Kidney tubule cell (primary cell): ENCODE results near the gene PRKCE.

Experiments
- DNase-seq: peaks from one replicate; pipeline ENCODE4 v3.0.0-alpha.2; 2018; ENCODE audit warnings: low spot score

PRKCE gene

DNA sequence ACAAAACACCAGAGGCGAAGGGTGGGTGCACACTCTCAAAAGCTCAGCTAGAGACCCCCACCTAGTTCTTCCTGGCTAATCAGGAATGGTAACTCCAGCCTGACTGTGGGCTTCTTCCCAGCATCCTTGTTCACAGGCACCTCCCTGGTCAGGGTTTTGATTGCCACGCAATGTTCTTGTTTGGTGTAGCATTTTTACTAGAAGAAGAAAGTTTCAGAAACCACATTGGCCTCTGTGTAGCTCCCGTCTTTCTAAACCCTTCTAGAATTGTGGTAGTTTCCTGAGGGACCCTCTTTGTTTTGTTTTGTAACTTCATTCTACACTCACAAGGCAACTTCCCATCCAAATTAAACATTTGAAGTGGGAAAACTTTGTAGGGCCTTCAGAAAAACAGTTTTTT is 391.2 kb downstream of the PRKCE start:
- no peak for DNase-seq

DNA sequence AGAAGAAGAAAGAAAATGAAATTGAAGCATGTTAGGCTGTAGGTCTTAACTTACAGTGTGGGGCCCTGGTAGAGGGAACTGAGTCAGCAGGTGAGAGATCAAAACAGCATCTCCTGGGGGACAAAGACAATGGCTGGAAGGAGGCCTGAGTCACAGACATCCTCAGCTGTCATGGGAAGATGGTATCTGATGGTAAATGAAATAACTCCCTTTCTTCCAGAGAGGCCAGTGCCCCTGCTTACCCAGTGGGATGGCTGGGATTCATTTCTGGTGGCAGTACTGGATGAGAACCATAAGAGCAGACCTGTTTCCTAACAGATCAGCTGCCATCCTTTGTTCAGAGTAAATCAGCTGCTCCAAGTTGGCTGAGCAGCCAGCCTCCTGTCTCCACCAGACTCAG is 394.4 kb downstream of the PRKCE start:
- no peak for DNase-seq

DNA sequence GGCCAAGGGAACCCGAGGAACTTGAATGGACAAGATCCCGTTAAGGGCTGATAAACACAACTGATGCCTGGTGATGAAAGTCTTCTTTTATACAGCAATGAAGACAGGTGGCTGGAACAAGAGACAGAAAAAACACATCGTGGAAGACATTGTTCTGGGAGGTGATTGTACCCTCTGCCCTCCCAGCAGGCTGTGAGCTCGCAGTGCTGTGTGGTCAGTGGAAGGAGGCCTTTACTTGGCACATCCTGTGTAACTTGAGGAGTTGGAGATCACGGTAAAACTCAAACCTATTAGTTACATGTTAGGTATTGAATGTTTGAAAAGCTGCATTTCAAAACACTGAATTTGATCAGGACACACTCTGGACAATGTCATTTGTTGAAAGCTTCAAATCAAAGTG is 395.8 kb downstream of the PRKCE start:
- DNase-seq = no peak

DNA sequence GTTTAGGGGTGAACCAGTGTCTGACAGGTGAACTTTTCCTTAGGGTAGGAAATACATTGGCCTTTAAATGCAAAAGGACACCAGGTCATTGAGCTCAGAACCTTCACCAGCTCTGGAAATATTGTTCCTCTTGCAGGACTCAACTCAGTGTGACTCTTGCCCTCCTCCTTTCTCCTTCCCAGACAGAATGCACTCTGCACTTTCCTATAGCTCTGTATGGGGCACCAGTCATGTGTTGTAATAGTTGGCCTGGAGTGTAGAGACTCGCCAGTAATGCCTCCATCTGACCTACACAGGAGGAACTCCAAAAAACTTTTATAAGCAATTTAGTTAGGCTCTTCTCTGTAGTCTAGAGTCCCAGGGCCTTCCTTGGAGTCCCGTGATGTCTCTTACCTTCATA is 397.2 kb downstream of the PRKCE start:
- no peak for DNase-seq

DNA sequence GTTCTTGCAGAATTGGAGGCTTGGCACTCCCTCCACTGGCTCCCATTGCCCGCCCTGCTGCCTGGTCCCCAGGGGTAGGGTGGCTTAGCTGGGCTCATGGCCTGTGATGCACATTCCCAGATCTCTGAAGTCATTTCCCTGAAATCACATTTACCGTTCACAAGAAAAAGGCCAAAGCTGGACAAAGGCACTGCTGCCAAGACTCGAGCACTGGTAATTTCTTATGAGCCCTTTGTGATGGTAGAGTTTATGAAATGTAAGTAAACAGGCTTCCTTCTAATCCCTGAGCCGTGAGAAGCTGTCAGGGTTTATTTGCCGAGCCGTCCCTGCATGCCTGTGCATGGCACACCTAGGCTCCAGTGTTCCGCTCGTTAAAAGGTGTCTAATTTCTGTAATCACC is 398.6 kb downstream of the PRKCE start:
- DNase-seq = no peak

DNA sequence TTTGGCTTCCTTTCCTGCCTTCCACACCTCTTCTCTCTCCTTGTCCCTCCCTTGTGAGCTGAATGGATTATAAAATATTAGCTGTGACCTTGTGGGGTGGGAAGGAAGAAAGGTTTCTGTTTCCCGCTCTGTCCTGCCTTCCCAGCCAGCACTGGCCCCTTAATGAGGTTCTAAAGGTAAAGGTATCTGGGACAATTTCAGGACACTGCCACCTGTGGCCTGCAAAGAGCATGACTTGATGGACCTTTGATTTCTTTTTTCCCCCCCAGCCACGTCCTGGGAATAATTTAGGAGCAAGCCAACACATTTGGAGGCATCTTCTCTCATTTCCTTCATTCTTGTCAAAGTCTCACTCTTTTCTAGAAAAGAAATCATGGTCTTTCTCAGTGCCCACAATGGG is 399.0 kb downstream of the PRKCE start:
- no peak for DNase-seq

DNA sequence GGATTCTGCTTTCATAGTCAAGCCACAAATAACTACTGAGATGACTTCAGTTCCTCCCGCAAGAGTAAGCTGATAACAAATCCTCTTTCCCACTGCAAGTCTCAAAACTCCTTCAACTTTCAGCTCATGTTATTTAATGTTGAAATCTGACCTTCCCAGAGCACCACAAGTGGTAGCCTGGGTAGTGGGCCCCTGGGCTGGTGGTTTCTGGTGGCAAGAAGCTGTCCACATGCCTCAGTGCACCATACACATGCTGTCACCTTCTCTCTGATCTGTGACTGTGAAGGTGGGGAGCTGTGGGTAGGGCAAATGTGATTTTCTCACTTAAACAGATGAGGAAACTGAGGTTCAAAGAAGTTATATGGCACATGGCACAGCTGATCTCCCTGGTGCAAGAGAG is 399.6 kb downstream of the PRKCE start:
- no peak for DNase-seq

DNA sequence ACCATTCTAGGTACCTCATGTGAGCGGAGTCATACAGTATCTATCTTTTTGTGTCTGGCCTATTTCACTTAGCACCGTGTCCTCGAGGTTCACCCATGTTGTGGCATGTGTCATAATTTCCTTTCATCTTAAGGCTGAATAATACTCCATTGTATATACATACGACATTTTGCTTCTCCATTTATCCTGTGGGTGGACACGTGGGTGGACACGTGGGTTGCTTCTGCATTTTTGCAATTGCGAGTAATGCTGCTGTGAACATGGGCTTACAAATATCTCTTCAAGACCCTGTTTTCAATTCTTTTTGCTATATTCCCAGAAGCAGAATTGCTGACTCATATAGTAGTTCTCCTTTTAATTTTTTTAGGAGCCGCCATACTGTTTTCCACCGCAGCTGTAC is 402.1 kb downstream of the PRKCE start:
- DNase-seq = no peak

DNA sequence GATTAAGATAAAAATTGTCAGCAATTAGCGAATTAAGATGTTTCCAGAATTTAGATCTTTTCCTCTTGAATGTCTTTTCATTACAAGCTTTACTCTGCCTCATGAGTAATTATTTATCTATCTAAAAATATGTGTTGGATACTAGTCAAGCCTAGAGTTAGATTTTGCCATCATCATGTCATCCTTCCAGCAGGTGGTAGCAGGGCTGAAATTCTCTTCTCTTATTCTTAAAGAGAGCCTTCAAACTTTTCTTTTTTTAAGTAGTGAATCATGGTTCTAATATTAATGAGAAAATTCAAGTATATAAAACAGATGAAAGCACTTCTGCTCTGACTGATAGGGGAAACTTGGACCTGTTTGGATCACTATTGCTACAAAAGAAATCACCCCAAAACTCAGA is 405.1 kb downstream of the PRKCE start:
- no peak for DNase-seq

DNA sequence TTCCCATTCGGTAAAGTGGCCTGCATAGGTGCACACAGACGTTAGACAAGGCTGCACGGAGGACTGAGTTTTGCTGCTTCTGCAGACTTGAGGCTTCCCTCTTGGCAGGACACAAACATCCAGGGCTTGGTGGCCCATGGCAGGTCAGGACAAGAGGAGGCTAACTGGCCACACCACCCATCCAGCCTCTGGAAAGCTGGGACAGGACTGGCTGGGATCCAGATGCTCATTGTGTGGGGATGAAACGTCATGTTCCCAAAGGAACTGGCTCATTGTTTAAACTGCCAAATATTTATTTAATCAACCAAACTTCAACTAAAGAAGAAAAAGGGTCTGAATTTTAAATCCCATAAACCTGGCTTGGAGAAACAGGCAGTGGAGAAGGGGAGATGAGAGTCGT is 406.7 kb downstream of the PRKCE start:
- no peak for DNase-seq

DNA sequence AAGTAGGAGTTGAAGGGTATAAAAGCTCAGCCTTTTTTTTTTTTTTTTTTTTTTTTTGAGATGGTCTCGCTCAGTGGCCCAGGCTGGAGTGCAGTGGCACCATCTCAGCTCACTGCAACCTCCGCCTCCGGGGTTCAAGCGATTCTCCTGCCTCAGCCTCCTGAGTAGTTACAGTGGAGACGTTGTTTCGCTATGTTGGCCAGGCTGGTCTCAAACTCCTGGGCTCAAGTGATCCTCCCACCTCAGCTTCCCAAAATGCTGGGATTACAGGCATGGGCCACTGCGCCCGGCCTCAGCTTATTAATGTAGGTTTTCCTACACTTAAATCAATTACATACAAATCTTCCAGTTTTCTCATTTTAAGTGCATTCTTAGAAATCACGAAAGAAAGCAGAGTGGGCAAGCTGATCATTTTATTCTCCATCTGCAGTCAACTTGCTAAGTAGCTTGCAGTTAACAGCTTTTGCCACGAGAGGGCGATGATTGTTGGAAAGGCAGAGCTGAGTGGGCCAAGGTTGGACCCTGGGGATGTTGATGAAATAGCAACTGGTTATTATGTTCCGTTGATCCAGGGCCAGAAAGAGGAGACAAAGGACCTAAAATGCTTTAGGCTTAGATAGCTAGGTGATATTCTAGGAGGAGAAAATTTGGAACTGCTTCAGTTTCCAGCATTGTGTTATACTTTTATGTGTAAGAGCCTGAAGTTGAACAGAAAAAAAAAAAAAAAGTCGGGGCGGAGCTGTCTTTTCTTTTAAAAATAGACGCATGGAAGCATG is 411.4 kb downstream of the PRKCE start:
- peak; percentile 71 for DNase-seq

DNA sequence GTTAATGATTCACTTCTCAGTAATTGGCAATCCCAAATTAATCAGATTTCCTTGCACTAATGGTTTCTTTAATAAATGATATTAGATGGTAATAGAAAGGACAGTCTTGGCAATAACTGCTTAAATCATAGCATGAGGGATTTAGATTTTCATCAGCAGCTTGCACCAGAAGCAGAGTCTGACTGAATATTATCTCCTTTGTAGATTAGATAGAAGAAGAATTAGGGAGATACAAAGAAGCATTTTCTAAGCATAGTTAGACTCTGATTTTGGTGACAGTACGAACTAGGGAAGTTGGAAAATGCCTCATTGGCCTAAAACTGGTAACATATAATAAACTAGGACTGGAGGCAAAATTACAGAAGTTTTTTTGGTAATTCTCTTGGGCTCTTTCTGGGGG is 412.9 kb downstream of the PRKCE start:
- no peak for DNase-seq

DNA sequence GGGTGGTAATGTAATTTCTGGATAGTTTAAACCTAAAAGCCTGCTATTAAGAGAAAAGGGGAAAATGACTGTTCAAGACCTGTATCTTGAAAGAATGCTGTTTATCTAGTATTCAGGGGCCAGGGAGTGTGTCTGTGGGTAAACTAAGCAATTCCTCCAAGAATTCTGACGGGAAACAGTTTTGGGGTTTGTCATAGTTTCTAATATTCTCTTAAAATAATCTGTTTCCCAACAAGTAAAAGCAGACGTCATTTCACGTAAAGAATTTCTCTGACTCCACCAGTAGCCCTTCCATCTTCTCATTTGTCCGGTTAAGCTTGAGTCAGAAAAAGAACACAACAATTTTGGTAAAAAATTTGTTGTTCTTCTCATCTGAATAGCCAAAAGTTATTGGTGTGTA is 413.7 kb downstream of the PRKCE start:
- DNase-seq = no peak

DNA sequence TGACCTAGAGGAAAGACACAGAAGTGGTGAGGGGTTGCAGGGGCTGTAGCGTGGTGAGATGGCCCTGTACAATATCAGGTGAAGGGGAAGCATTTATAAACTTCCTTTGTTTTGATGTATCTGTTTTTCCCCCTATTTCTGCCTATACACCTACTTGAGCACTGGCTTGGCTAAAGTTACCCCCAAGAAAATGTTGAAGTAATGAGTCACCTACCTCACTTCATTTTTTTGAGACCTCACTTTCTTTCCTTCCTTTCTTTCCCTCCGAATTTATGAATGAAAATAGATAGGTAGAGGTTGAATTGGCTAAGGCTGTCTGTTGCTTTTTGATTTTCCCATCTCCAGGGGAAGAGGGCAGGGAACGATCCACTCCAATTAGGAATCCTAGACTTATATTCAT is 414.6 kb downstream of the PRKCE start:
- no peak for DNase-seq

DNA sequence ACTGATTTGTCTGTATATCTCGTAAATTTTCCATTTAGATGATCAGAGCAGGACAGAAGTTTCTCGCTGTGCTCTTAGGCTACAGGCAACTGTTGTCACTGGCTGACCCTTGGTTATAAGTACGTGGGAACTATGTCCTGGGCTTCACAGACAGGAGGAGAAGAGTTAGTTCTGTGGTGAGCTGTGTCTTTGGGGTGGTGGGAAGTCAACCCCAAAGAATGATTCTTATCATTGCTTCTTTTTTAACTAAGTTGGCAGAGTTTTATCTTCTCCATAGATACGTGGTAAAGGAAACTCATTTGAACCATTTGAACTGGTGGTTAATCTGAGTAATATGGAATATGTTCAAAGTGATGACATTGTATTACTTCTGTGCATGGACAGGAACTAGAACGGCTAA is 415.1 kb downstream of the PRKCE start:
- no peak for DNase-seq

DNA sequence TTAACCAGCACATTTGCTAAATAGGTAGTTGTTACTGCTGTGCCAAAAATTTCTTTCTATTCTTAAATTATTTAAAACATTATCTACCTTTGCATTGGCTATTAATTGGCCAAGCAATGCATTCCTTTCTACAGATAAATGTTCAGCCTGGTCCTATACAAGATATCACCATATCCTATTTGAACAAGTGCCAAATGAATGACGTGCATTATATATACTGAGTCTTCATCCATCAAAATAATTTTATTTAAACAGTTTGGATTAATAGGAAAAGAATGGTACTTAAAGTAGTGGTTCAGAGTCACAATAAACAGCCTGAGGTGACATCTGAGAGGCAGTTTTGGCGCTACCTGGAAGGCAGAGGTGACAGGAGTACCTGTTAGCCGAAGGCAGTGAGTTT is 415.6 kb downstream of the PRKCE start:
- no peak for DNase-seq

DNA sequence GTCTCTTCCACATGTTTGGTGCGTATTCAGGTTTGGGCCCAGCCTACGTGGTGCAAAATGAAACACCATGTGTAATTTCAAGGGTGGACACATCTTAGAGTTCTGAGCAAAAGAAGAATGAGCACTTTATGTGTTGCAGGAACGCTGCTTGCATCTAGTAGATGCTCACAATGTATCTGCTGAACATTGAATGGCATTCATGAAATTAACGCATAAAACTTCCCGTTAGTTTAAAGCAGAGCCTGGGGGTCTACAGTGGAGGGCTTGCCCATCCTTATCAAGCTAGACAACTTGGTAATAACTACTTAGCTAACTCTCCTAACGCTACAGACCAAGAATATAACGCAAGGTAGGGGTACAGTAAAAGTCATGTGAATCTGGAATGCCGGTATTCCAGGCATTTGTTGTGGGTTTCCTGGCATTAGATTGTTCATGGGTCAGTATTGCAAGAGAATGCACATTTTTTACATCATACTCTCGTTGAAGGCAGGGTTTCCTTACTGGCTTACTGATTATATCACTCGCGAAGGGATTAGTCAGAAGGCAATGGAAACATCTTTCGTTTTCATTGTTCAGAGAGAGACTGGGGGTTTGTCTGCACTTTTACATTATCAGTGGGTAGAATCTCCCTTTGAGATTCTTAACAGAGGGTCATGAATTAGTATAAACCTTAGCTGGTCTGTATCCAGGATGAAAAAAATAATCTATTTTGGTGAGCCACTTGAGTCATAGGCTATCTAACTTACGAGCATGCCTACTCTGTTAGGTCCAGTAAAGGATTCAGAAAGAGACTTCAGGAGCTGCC is 416.2 kb downstream of the PRKCE start:
- peak; percentile 93 for DNase-seq

DNA sequence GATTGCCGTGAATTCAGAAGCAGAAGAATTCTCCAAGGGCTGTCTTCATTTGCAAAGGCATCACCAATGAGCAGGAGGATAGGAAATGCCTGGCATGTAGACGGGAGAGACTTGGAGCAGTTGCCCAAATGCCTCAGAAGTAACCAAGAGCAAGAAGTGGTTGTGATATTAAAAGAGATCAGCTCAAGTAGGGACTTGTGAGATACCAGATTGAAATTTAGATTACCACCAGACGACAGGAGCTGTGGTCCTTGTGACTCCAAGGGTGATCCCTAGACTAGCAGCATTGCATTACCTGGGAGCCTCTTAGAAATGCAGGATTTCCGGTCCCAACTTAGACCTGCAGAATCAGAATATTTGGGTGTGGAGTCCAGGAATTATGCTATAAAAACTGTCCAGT is 417.2 kb downstream of the PRKCE start:
- DNase-seq = no peak

DNA sequence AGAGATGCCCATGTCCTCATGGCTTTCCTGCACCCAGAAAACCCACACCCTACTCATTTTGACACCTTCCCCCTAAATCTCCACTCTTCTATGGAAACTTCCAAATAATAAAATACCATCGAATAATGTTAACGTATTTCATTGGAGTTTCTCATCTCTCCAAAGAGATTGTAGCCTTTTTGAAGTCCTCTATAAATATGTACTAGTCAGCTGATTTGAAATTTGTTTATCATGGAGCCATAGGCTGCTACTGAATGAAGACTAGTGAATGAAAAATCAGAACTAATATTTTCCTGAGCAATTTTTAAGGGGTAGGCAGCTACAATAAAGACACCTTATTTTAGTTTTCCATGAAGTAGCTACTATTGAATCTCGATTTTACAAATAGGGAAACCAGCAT is 419.6 kb downstream of the PRKCE start:
- DNase-seq = no peak

DNA sequence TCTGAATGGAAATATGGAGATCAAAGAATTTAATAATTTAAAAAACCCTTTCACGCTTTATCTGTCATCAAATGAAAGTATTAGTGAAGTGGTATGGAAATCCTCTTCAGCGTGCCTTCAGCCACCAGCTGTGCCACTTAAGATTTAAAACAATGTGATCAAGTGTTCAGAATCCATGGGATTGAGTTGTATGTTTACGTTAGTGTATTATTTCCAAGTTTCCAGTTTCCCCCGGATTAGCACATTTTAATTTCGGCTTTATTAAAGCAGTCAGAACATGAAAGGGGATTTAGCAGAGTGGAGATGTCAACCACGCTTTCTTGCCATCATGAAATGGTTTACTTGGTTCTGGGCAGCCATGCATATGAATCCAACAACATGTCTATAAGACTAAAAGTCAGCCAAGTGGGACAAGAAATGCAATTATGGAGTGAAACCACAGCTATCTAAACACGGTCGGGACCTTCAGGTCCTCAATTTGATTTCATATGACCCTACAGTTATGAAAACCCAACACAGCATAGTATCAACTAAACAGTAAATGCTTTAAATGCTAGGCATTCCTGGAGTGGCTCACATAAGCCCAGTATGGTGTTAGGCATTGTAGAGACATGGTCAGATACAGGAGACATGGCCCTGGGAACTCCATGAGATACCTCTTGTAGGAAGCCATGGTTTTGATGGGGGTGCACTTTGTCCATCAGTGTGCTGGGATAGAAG is 420.8 kb downstream of the PRKCE start:
- DNase-seq = peak; percentile 43

DNA sequence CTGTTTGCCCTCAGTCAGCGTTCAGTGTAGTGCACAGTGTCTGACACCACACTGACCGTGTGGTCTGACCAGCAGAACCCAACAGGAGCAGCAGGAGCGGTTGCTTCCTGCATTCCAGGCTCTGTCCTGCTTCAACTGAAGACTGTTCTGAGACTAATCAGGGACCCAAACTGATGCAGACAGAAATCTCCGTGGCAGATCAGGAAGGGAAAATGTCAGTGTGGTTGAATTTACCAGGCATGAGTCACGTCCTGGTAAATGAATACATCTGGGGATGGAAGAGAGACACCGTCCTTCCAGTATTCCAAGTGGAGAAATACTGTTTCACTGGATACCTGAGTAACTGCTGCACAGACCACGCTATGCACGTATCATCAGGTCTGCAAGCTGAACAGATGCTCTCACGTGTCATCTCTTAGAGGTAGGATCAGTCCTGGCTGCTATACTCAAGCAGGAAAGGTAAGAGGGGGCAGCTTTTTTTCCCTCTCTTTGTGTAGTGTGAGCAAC is 422.1 kb downstream of the PRKCE start:
- peak; percentile 99 for DNase-seq

DNA sequence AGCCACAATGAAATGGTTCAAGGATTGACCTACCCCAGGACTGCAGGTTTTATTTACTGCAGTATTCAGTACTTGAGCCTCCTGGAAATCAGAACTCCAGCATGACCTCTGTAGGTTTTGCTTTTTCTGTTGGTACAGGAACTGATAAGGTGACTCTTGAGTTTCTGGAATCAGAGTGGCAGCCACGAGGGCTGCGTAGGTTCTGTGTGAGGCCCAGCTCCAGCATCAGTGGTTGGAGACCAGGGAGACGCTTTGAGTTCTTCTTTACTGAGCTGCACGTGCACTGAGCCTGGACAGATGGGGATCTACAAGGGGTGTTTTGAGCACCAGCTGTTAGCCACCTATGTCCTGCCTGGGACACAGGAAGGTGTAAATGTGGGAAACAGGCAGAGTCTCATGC is 423.0 kb downstream of the PRKCE start:
- no peak for DNase-seq

DNA sequence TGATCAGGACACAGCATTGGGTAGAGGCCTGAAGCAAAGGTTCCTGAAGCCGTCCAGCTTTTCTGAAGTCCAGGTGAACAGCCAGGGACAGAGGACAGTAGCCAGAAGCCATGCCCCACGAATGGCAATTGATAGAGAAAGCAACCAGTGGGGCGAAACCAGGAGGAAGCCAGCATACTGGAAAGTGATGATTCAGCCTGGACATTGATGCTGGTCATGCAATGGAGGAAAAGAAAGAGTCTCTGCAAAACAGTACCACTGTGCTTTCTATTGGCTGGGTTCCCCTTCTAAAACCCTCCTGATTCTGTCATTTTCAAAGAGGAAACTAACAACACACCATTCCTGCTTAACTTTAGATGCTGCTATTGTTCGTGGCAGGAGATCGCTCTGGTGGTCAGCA is 424.4 kb downstream of the PRKCE start:
- peak; percentile 63 for DNase-seq
